ENCODE data around the gene UMAD1. TPM values are rescaled to one million over a fixed set of nuclear protein-coding genes. Genes with fewer than 3 reads are reported as not detected.

The UMAD1 gene
- total RNA-seq, 1 experiment from 2014 or later: 15.6 TPM

DNA sequence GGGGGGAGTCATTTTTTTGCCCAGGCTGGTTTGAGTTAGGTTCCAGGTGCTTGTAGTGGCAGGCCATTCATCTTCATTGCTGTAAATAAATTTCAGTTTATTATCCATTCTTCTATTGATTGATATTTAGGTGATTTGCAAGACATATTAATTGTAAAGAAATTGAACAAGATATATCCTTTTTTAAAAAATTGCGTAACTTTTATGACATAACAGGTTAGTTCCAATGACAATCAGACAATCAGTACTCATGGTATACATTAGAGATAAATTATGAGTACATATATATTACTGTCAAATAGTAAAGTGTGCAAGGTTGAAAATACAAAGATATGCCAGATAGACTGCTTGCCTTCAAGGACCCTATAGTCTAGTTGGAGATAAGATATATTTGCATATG lies 235.9 kb downstream of the UMAD1 start:
- DNase-seq: no peak
- Histone ChIP-seq H3K4me1 (no peaks in the 10 kb centered on the region), H3K36me3 (no peaks in the 10 kb centered on the region), H3K9me3 (replicated peaks) (no peaks in the 10 kb centered on the region), H3K4me3 (no peak overlapping the region), H3K27ac (no peak overlapping the region), H3K27me3 (no peaks in the 10 kb centered on the region)

DNA sequence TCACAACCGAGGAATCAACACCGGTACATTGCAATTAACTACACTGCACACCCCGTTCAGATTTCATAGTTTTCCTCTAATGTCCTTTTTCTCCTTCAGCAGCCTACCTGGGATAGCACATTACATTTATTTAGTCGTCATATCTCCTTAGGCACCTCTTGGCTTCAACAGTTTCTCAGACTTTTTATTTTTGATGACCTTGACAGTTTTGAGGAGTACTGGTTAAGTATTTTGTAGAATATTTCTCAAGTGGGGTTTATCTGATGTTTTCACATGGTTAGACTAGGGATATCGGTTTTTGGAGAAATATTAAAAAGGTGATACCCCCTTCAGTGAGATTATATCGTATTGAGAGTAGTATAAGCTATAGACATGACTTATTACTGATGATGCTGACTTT lies 241.0 kb downstream of the UMAD1 start:
- H3K9me3 ChIP-seq (replicated peaks): no peaks in the 10 kb centered on the region
- H3K27me3 ChIP-seq: no peaks in the 10 kb centered on the region
- no peak overlapping the region for H3K4me3 ChIP-seq
- H3K4me1 ChIP-seq: peaks cover 10% of the 10 kb centered on the region; the same call in 1 of the 2 replicates
- no peaks in the 10 kb centered on the region for H3K36me3 ChIP-seq
- DNase-seq: no peak
- no peak overlapping the region for H3K27ac ChIP-seq

DNA sequence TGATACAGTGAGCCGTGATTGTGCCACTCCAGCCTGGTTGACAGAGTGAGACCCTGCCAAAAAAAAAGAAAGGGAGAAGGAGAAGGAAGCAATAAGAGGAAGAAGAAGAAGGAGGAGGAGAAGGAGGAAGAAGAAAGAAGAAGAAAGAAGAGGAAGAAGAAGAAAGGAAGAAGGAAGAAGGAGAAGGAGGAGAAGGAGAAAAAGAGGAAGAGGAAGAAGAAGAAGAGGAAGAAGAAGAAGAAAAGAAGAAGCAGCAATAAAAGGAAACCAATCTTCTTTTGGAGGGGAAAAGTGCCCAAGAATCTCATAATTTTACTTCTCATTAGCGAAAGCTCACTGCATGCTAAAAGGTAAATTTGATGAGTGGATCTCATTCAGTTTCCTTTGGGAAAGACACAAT lies 242.3 kb downstream of the UMAD1 start:
- Histone ChIP-seq H3K27me3 (no peaks in the 10 kb centered on the region), H3K4me3 (no peak overlapping the region), H3K9me3 (replicated peaks) (no peaks in the 10 kb centered on the region), H3K27ac (no peak overlapping the region), H3K4me1 (peaks cover 10% of the 10 kb centered on the region; the same call in 1 of the 2 replicates), H3K36me3 (no peaks in the 10 kb centered on the region)
- DNase-seq: no peak

DNA sequence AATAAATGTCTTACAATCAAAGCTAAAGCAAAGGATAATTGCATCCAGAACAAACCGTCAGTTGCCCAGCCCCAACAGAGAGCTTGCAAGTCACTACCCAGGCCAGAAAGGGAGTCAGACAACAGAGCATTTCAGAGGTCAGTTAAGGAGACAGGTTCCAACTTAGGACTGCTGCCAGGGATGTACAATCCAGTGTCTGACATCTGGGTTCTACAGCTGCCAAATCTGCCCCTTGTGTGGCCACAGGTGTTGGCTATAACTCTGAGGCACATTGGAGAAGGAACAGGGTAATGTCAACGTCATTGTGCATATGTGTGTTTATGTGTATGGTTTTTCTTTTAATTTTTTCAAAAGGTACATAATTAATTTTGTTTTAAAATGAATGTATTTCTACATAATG lies 242.8 kb downstream of the UMAD1 start:
- H3K9me3 ChIP-seq (replicated peaks): no peaks in the 10 kb centered on the region
- no peak overlapping the region for H3K27ac ChIP-seq
- no peak overlapping the region for H3K4me3 ChIP-seq
- H3K36me3 ChIP-seq: no peaks in the 10 kb centered on the region
- peak; percentile 45 to 69 for DNase-seq
- H3K27me3 ChIP-seq: no peaks in the 10 kb centered on the region
- H3K4me1 ChIP-seq: peaks cover 10% of the 10 kb centered on the region; the same call in 1 of the 2 replicates

DNA sequence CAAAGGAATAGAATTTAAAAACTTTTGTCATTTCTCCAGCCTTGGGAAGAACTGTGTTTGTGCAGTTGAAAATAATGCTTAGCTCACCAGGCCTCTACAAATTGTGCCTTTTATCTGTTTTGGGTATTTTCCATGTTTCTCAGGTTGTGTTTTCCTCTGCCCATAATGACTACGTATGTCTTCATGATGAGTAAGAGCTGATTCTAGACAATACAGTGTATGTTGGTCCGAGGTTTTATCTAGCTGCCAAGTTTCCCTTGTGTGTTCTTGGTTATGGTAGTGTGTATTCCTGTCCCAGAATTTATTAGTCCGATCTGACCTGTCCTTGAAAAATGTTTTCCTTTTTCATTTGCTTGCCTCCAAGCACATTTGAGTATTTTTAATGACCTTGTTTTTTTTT lies 244.3 kb downstream of the UMAD1 start:
- DNase-seq: no peak
- Histone ChIP-seq H3K9me3 (replicated peaks) (no peaks in the 10 kb centered on the region), H3K27ac (no peak overlapping the region), H3K4me1 (peaks cover 10% of the 10 kb centered on the region; the same call in 1 of the 2 replicates), H3K4me3 (no peak overlapping the region), H3K27me3 (no peaks in the 10 kb centered on the region), H3K36me3 (no peaks in the 10 kb centered on the region)

DNA sequence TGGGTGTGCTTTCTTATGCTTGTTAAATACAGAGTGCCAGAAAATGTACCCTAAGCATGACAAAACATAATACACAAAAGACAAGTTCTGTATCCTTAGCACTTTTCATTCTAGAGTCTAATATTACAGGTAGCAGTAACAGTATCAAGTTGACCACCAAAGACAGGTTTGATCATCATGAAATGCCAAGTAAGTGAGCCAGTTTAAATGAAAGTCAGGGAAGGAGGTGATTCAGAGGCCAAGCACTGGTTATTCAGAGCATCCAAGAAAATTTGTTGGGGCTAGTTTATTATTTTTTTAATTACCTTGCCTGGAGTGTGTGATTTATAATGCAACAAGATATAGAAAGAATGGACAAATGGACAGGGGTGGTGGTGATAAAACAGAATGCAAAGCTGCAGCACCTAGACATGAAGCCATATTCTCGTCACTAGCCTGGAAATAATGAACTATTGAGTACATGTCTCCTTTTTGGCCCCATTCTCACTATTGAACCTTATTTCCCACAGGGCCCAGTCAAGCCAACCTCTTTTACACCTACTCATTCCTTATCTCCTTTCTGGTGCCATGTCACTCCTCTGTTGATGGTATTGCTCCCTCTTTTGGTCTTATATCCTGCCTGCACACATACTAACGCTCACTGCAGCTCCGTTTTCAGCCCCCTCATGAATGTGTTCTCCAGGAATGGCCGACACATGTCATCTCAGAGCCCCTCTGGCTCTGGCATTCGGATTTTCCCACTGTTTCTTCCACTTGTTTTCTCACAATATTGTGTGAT lies 249.4 kb downstream of the UMAD1 start:
- no peaks in the 10 kb centered on the region for H3K9me3 ChIP-seq (replicated peaks)
- H3K36me3 ChIP-seq: no peaks in the 10 kb centered on the region
- peaks cover 6% of the 10 kb centered on the region for H3K4me1 ChIP-seq
- DNase-seq: no peak
- no peak overlapping the region for H3K4me3 ChIP-seq
- H3K27ac ChIP-seq: no peak overlapping the region
- no peaks in the 10 kb centered on the region for H3K27me3 ChIP-seq

DNA sequence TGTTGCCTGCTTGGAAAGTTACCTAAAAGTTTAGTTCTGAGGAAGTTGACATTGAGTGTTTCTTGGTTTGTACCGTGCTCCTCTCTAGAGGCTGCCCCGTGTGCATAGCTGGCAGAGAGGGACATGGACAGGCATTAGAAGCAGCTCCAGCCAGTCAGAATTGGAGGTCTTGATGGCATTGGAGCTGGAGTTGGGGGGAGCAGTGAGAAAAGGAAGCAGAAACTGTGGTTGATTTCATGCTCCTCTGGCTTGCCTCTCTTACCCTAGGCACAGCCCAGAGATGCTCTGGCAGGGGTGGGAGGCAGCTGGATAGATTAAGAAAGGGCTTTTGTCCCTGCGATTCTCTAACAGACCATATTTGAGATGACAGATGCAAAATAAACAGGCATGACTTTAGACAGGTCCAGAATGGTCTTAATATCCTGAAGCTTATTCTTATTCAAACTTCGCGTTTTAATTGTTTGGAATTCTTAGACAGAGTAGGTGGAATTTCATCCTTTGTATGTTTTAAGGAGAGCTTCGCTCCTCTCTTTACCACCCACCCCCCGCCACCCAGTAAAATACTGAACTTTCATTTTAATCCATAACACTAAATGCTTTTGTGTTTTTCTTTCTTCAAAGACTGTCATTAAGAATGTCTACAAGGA lies 254.6 kb downstream of the UMAD1 start:
- no peaks in the 10 kb centered on the region for H3K9me3 ChIP-seq (replicated peaks)
- peak; percentile 76 to 91 for DNase-seq
- peaks cover 20% of the 10 kb centered on the region for H3K4me1 ChIP-seq
- no peaks in the 10 kb centered on the region for H3K27me3 ChIP-seq
- no peaks in the 10 kb centered on the region for H3K36me3 ChIP-seq
- peak overlapping the region; percentile 32 for H3K4me3 ChIP-seq
- H3K27ac ChIP-seq: peak overlapping the region; percentile 51

DNA sequence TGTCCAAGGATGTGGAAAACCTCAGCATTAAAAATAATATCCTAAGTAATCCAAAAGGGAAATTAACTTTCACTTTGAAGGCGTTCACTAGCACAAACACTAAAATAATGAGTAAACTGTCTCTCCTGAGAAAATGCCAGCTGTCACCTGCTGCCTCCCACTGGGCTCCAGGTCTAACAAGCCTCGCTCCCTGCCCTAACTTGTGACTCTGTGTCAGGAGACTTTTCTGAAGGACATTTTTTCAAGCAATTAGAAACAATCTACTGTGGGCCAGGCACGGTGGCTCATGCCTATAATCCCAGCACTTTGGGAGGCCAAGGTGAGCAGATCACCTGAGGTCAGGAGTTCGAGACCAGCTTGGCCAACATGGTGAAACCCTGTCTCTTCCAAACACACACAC lies 255.2 kb downstream of the UMAD1 start:
- Histone ChIP-seq H3K27ac (peak overlapping the region; percentile 51), H3K9me3 (replicated peaks) (no peaks in the 10 kb centered on the region), H3K27me3 (no peaks in the 10 kb centered on the region), H3K4me3 (peak overlapping the region; percentile 32), H3K36me3 (no peaks in the 10 kb centered on the region), H3K4me1 (peaks cover 20% of the 10 kb centered on the region)
- DNase-seq: peak; percentile 49 to 76

DNA sequence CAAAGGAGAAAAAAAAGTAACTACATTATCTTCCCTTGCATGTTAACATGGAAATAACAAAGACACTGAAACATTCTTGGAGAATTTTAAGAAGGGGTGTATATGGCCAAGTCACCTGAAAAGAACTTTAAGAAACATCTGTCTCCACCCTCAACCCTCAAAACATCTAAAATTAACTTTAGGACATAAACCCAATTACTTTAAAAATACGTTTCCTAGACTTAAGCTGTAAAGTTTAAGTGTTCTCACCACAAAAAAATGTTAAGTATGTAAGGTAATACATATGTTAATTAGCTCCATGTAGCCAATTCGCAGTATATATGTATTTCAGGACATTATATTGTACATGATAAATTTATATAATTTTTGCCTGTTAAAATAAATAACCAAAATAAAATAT lies 257.0 kb downstream of the UMAD1 start:
- H3K4me3 ChIP-seq: no peak overlapping the region
- no peak overlapping the region for H3K27ac ChIP-seq
- no peaks in the 10 kb centered on the region for H3K9me3 ChIP-seq (replicated peaks)
- no peaks in the 10 kb centered on the region for H3K36me3 ChIP-seq
- DNase-seq: no peak
- peaks cover 20% of the 10 kb centered on the region for H3K4me1 ChIP-seq
- H3K27me3 ChIP-seq: no peaks in the 10 kb centered on the region

DNA sequence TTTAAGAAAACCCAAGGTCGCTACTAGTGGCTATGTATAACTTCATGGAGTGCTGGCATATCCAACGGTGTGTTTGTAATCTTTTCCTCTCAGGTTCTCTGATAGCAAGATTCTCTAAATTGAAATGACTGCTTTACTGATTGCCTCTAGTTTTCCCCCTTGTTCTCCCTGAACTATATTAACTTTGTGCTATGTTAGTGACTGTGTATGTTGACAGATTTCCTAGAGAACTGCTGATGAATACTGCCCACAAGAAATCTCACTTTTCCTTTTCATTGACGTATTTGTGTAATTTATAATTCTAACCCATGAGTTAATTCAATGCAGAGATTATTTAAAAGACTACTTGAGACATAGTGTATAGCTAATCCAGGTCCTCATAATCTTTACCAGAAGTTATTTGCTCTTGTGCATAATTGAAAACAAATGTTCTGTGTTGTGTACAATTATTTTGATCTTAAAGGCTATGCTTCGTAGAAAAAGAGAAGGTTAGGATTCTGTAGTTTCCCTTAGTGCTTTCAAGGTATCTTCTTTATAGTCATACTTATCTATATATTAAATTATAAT lies 257.5 kb downstream of the UMAD1 start:
- peaks cover 20% of the 10 kb centered on the region for H3K4me1 ChIP-seq
- H3K4me3 ChIP-seq: no peak overlapping the region

DNA sequence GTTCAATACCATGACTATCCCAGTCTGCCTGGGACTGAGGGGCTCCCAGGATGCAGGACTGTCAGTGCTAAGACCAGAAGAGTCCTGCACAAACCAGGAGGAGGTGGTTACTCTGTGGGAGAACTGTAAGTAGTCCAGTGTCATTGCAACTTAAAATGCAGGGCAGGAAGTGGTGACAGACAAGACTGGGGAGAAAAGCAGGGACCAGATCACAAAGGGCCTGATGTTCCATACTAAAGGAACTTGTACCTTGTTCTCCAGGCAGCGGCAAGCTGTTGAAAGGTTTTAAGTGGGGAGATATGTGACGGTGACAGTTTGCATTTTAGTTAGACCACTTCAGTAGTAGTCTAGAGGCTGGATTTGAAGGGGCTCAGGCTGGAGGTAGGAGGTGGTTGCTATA lies 262.3 kb downstream of the UMAD1 start:
- Histone ChIP-seq H3K4me1 (no peaks in the 10 kb centered on the region), H3K4me3 (no peak overlapping the region), H3K36me3 (no peaks in the 10 kb centered on the region), H3K27ac (no peak overlapping the region), H3K27me3 (no peaks in the 10 kb centered on the region), H3K9me3 (replicated peaks) (no peaks in the 10 kb centered on the region)
- DNase-seq: no peak

More for the DNA sequence above, 257.5 kb downstream of the UMAD1 start:
- Histone ChIP-seq H3K27me3 (no peaks in the 10 kb centered on the region), H3K36me3 (no peaks in the 10 kb centered on the region), H3K27ac (no peak overlapping the region), H3K9me3 (replicated peaks) (no peaks in the 10 kb centered on the region)
- no peak for DNase-seq

DNA sequence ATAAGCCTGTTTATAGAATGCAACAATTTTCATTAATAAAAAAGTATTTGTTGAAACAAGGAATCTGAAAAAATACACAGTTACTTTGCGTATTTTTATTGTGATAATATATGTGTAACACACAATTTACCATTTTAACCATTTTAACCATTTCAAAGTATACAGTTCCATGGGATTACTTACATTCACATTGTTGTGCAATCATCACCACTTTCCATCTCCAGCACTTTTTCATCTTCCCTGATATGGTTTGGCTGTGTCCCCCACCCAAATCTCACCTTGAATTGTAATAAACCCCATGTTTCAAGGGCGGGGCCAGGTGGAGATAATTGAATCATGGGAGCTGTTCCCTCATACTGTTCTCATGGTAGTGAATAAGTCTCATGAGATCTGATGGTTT lies 266.8 kb downstream of the UMAD1 start:
- Histone ChIP-seq H3K27ac (no peak overlapping the region), H3K4me1 (peaks cover 27% of the 10 kb centered on the region), H3K27me3 (no peaks in the 10 kb centered on the region), H3K4me3 (no peak overlapping the region), H3K9me3 (replicated peaks) (no peaks in the 10 kb centered on the region), H3K36me3 (no peaks in the 10 kb centered on the region)
- no peak for DNase-seq

DNA sequence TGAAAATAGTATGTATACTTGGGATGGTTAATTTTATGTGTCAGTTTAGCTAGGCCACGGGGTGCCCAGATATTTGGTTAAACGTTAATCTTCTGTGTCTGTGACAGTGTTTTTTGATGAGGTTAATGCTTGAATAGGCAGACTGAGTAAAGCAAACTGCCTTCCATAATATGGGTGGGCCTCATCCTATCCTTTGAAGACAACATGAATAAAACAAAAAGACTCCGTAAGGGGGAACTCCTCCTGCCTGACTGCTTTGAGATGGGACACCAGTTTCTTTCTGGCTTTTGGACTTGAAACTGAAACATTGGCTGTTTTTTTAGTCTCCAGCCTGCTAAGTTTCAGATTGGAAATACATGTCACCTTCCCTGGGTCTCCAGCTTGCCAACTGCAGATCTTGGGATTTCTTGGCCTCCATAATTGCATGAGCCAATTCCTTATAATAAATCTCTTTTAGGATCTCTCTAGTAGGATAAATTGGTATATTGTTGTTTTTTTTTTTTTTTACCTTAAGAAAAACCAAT lies 268.1 kb downstream of the UMAD1 start:
- Histone ChIP-seq H3K4me3 (no peak overlapping the region), H3K27me3 (no peaks in the 10 kb centered on the region), H3K4me1 (peaks cover 41% of the 10 kb centered on the region), H3K36me3 (no peaks in the 10 kb centered on the region), H3K9me3 (replicated peaks) (no peaks in the 10 kb centered on the region), H3K27ac (no peak overlapping the region)
- DNase-seq: no peak

DNA sequence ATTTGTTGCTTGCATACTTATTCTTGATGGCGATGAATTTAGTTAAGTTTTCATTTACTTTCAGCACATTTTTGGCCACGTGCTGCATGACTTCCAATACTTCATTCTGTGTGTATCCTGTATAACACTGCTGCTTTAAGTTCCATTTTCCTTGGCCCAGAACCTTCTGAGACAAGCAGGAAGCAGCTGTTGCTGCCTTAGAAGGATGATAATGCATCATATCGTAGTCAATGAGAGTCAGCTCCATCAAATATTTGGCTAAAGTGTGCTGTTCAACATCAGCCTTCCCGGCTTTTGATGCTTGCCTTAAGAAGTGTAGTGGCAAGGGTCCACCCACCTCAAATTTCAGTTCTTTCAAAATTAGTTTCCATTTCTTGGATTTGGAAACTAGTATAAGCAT lies 268.8 kb downstream of the UMAD1 start:
- no peaks in the 10 kb centered on the region for H3K9me3 ChIP-seq (replicated peaks)
- no peak overlapping the region for H3K4me3 ChIP-seq
- DNase-seq: no peak
- peaks cover 48% of the 10 kb centered on the region for H3K4me1 ChIP-seq
- H3K27me3 ChIP-seq: no peaks in the 10 kb centered on the region
- no peaks in the 10 kb centered on the region for H3K36me3 ChIP-seq
- no peak overlapping the region for H3K27ac ChIP-seq
